Neuronal stem cell (in vitro differentiated cells): ENCODE results near the gene AOPEP.

Experiments used
- DNase-seq: peaks from one replicate; pipeline ENCODE4 v3.0.0-alpha.2; 2013; ENCODE audit warnings: low spot score
- H2AFZ ChIP-seq: one replicate; pipeline ENCODE4 v1.6.1; 2013; ENCODE audit warnings: mild to moderate bottlenecking, low read length, inconsistent platforms
- H2AK5ac ChIP-seq: 2 replicates; pipeline ENCODE4 v1.6.1; 2013; ENCODE audit warnings: low read depth, mild to moderate bottlenecking, inconsistent platforms, low read length, moderate library complexity, mixed read lengths
- H2BK120ac ChIP-seq: 2 replicates; pipeline ENCODE4 v1.6.1; 2013; ENCODE audit warnings: low read depth, mild to moderate bottlenecking, inconsistent platforms, low read length, moderate library complexity, mixed read lengths
- H2BK12ac ChIP-seq: one replicate; pipeline ENCODE4 v1.6.1; 2013; ENCODE audit warnings: low read length, inconsistent platforms
- H2BK15ac ChIP-seq: 2 replicates; pipeline ENCODE4 v1.6.1; 2013; ENCODE audit warnings: mild to moderate bottlenecking, low read length, inconsistent platforms, mixed read lengths
- H2BK5ac ChIP-seq: one replicate; pipeline ENCODE4 v1.6.1; 2013; ENCODE audit warnings: inconsistent platforms, mild to moderate bottlenecking, low read length, moderate library complexity
- H3K14ac ChIP-seq: one replicate; pipeline ENCODE4 v1.6.1; 2013; ENCODE audit warnings: low read length, inconsistent platforms
- H3K18ac ChIP-seq: 2 replicates; pipeline ENCODE4 v1.6.1; 2013; ENCODE audit warnings: low read length, inconsistent platforms
- H3K23ac ChIP-seq: 2 replicates; pipeline ENCODE4 v1.6.1; 2013; ENCODE audit warnings: low read depth, mild to moderate bottlenecking, mixed read lengths, low read length, inconsistent platforms; ENCODE audit not compliant: poor library complexity
- H3K27ac ChIP-seq: replicated peaks from 3 replicates; pipeline ENCODE4 v1.5.1; 2013; ENCODE audit warnings: low read length, inconsistent platforms
- H3K27me3 ChIP-seq, 3 experiments: 2 replicates each; pipeline ENCODE4 v1.6.1; 2013; ENCODE audit warnings: low read length in 3 of 3, mild to moderate bottlenecking in 2 of 3, inconsistent platforms in 1 of 3, low read depth in 1 of 3, mixed read lengths in 1 of 3, moderate library complexity in 1 of 3; ENCODE audit not compliant: control insufficient read depth in 3 of 3, insufficient read depth in 3 of 3
- H3K36me3 ChIP-seq, 2 donors: replicated peaks in 1 of 2; 2 replicates each; pipeline ENCODE4 v1.6.1; 2013; ENCODE audit warnings: low read length in 2 of 2; ENCODE audit not compliant: control insufficient read depth in 2 of 2, insufficient read depth in 2 of 2
- H3K4ac ChIP-seq: 2 replicates; pipeline ENCODE4 v1.6.1; 2013; ENCODE audit warnings: inconsistent platforms, mild to moderate bottlenecking, low read length, moderate library complexity
- H3K4me1 ChIP-seq, 2 donors: 1 replicate in 1 of 2; 2 replicates in 1 of 2; pipeline ENCODE4 v1.6.1; 2013; ENCODE audit warnings: low read length in 2 of 2, low read depth in 1 of 2; ENCODE audit not compliant: control insufficient read depth in 2 of 2, insufficient read depth in 1 of 2
- H3K4me2 ChIP-seq: one replicate; pipeline ENCODE4 v1.6.1; 2013; ENCODE audit warnings: mild to moderate bottlenecking, low read length, inconsistent platforms; ENCODE audit not compliant: insufficient read depth, poor library complexity, severe bottlenecking
- H3K4me3 ChIP-seq, 2 donors: 2 replicates each; pipeline ENCODE4 v1.5.1; 2013; ENCODE audit warnings: low read length in 2 of 2, mild to moderate bottlenecking in 2 of 2, inconsistent platforms in 1 of 2, moderate library complexity in 1 of 2
- H3K79me1 ChIP-seq: one replicate; pipeline ENCODE4 v1.6.1; 2013; ENCODE audit warnings: low read depth, mild to moderate bottlenecking, inconsistent platforms, low read length, moderate library complexity
- H3K9ac ChIP-seq: one replicate; pipeline ENCODE4 v1.6.1; 2013; ENCODE audit warnings: mild to moderate bottlenecking, low read depth, low read length, inconsistent platforms; ENCODE audit not compliant: poor library complexity
- H3K9me3 ChIP-seq, 2 donors: replicated peaks in 1 of 2; 2 replicates each; pipeline versions ENCODE3 to v1.6.1; 2013; ENCODE audit warnings: low read length in 2 of 2, mild to moderate bottlenecking in 2 of 2, inconsistent platforms in 1 of 2, low read depth in 1 of 2, mixed read lengths in 1 of 2, moderate library complexity in 1 of 2; ENCODE audit not compliant: control insufficient read depth in 2 of 2, insufficient read depth in 1 of 2
- H4K8ac ChIP-seq: one replicate; pipeline ENCODE4 v1.6.1; 2013; ENCODE audit warnings: low read depth, mild to moderate bottlenecking, inconsistent platforms, low read length, moderate library complexity
- H4K91ac ChIP-seq: one replicate; pipeline ENCODE4 v1.6.1; 2013; ENCODE audit warnings: low read length, low read depth, mild to moderate bottlenecking, inconsistent platforms; ENCODE audit not compliant: poor library complexity
- WGBS, 2 donors: extraction: QIAGEN DNeasy Blood & Tissue Kit; methylation state at CpG; one replicate each; pipeline ENCODE4 v1.1.7; 2013; ENCODE audit warnings: missing lambda C conversion rate in 2 of 2, mixed read lengths in 1 of 2; ENCODE audit not compliant: insufficient read length in 2 of 2, insufficient replicate concordance in 1 of 2; ENCODE audit errors: extremely low coverage in 2 of 2; 5-methylcytosine and 5-hydroxymethylcytosine counted together

The AOPEP gene

GRCh38 chr9:94768766-94769165 is 42.3 kb downstream of the AOPEP start:
- H3K27ac ChIP-seq: no peak overlapping the region
- H3K79me1 ChIP-seq: no peaks in the 10 kb centered on the region
- H2AFZ ChIP-seq: no peak overlapping the region
- DNase-seq: no peak
- no peak overlapping the region for H2BK5ac ChIP-seq
- no peak overlapping the region for H2BK12ac ChIP-seq
- no peak overlapping the region for H2BK120ac ChIP-seq
- H3K18ac ChIP-seq: no peak overlapping the region
- H2AK5ac ChIP-seq: no peak overlapping the region
- no CpG with 5 or more reads among the region's 3 CpGs for WGBS, 2 donors
- no peaks in the 10 kb centered on the region for H3K27me3 ChIP-seq
- H3K4me2 ChIP-seq: no peak overlapping the region
- no peak overlapping the region for H3K9ac ChIP-seq
- peaks cover 0 to 3% of the 10 kb centered on the region in 2 donors for H3K36me3 ChIP-seq
- no peak overlapping the region for H2BK15ac ChIP-seq
- no peak overlapping the region for H3K23ac ChIP-seq
- H3K4ac ChIP-seq: no peak overlapping the region
- H3K9me3 ChIP-seq: no peaks in the 10 kb centered on the region
- H4K8ac ChIP-seq: no peak overlapping the region
- H3K4me3 ChIP-seq: no peak overlapping the region
- no peak overlapping the region for H3K14ac ChIP-seq
- no peak overlapping the region for H4K91ac ChIP-seq
- peaks cover 5 to 14% of the 10 kb centered on the region in 2 donors for H3K4me1 ChIP-seq

GRCh38 chr9:94770334-94770733 is 43.8 kb downstream of the AOPEP start:
- Histone ChIP-seq H2BK120ac (no peak overlapping the region), H3K14ac (no peak overlapping the region), H2BK5ac (no peak overlapping the region), H2AK5ac (no peak overlapping the region), H3K9me3 (no peaks in the 10 kb centered on the region), H2AFZ (no peak overlapping the region), H3K27ac (no peak overlapping the region), H3K9ac (no peak overlapping the region), H3K4me1 (peaks cover 5 to 14% of the 10 kb centered on the region in 2 donors), H2BK12ac (no peak overlapping the region), H3K79me1 (no peaks in the 10 kb centered on the region), H4K91ac (no peak overlapping the region), H3K4me2 (no peak overlapping the region), H3K4me3 (no peak overlapping the region), H3K18ac (no peak overlapping the region), H3K23ac (no peak overlapping the region), H3K4ac (no peak overlapping the region), H3K27me3 (no peaks in the 10 kb centered on the region), H2BK15ac (no peak overlapping the region), H3K36me3 (peaks cover 0 to 4% of the 10 kb centered on the region in 2 donors), H4K8ac (no peak overlapping the region)
- no CpG with 5 or more reads among the region's 6 CpGs for WGBS, 2 donors
- no peak for DNase-seq

GRCh38 chr9:94771096-94771495 is 44.6 kb downstream of the AOPEP start:
- H2BK120ac ChIP-seq: no peak overlapping the region
- no peak overlapping the region for H3K27ac ChIP-seq
- H2BK12ac ChIP-seq: no peak overlapping the region
- H3K4me1 ChIP-seq: peaks cover 5 to 14% of the 10 kb centered on the region in 2 donors
- H2AFZ ChIP-seq: no peak overlapping the region
- H4K91ac ChIP-seq: no peak overlapping the region
- no peaks in the 10 kb centered on the region for H3K79me1 ChIP-seq
- H3K4ac ChIP-seq: no peak overlapping the region
- no peak overlapping the region for H3K14ac ChIP-seq
- no peak overlapping the region for H4K8ac ChIP-seq
- H3K27me3 ChIP-seq: no peaks in the 10 kb centered on the region
- H3K9ac ChIP-seq: no peak overlapping the region
- DNase-seq: no peak
- H2AK5ac ChIP-seq: no peak overlapping the region
- no peak overlapping the region for H3K18ac ChIP-seq
- no peak overlapping the region for H3K4me3 ChIP-seq
- no peak overlapping the region for H2BK5ac ChIP-seq
- H3K4me2 ChIP-seq: no peak overlapping the region
- H3K36me3 ChIP-seq: peaks cover 0 to 4% of the 10 kb centered on the region in 2 donors
- H3K9me3 ChIP-seq: no peaks in the 10 kb centered on the region
- H2BK15ac ChIP-seq: no peak overlapping the region
- WGBS, 2 donors: no CpG with 5 or more reads among the region's 3 CpGs
- no peak overlapping the region for H3K23ac ChIP-seq

- Histone ChIP-seq H3K4me3 (no peak overlapping the region), H3K4me2 (no peak overlapping the region), H3K36me3 (peaks cover 0 to 4% of the 10 kb centered on the region in 2 donors), H3K4me1 (peaks cover 5 to 14% of the 10 kb centered on the region in 2 donors), H2AFZ (no peak overlapping the region), H3K79me1 (no peaks in the 10 kb centered on the region), H3K23ac (no peak overlapping the region), H3K14ac (no peak overlapping the region), H2BK12ac (no peak overlapping the region), H2BK5ac (no peak overlapping the region), H3K27me3 (no peaks in the 10 kb centered on the region), H3K18ac (no peak overlapping the region), H3K4ac (no peak overlapping the region), H3K9me3 (no peaks in the 10 kb centered on the region), H2AK5ac (no peak overlapping the region), H3K27ac (no peak overlapping the region), H3K9ac (no peak overlapping the region), H2BK15ac (no peak overlapping the region), H2BK120ac (no peak overlapping the region), H4K8ac (no peak overlapping the region), H4K91ac (no peak overlapping the region)
- WGBS, 2 donors: no CpG with 5 or more reads among the region's 3 CpGs
- DNase-seq: no peak
These were observed 45.6 kb downstream of the AOPEP start for GRCh38 chr9:94772144-94772543.
